GM12891 (cell line): ENCODE data around the gene FAM227A.
"Not testable (repeated sequence)": the region's sequence is repeated elsewhere in the genome, so short reads cannot be mapped to it uniquely, and the experiment has no call there.

Source experiments
- DNase-seq: peaks from one replicate; pipeline ENCODE4 v3.0.0; 2011; ENCODE audit warnings: low spot score; ENCODE audit not compliant: insufficient read length
- FAIRE-seq: peaks from 2 replicates; lab custom pipeline; 2011; peaks lifted over from hg19 to GRCh38; lab: Jason Lieb, UNC
- PAX5 ChIP-seq: IDR thresholded peaks from 2 replicates; pipeline ENCODE4 v1.6.1; 2011; ENCODE audit warnings: low read length, moderate library complexity, mild to moderate bottlenecking; ENCODE audit not compliant: insufficient read depth, severe bottlenecking
- POLR2A ChIP-seq: IDR thresholded peaks from 2 replicates; pipeline ENCODE4 v1.6.1; 2011; ENCODE audit warnings: low read depth, low read length, control low read depth
- POLR2AphosphoS5 ChIP-seq: IDR thresholded peaks from 2 replicates; pipeline ENCODE4 v1.6.1; 2011; ENCODE audit warnings: low read depth, low read length, control low read depth
- POU2F2 ChIP-seq: IDR thresholded peaks from 2 replicates; pipeline ENCODE4 v1.6.1; 2011; ENCODE audit warnings: low read depth, mild to moderate bottlenecking, control low read depth, low read length, moderate library complexity
- SPI1 ChIP-seq: IDR thresholded peaks from 2 replicates; pipeline ENCODE4 v1.6.1; 2011; ENCODE audit warnings: low read depth, low read length, control low read depth
- TAF1 ChIP-seq: IDR thresholded peaks from 2 replicates; pipeline ENCODE4 v1.6.1; 2011; ENCODE audit warnings: low read depth, low read length, control low read depth

FAM227A gene

DNA sequence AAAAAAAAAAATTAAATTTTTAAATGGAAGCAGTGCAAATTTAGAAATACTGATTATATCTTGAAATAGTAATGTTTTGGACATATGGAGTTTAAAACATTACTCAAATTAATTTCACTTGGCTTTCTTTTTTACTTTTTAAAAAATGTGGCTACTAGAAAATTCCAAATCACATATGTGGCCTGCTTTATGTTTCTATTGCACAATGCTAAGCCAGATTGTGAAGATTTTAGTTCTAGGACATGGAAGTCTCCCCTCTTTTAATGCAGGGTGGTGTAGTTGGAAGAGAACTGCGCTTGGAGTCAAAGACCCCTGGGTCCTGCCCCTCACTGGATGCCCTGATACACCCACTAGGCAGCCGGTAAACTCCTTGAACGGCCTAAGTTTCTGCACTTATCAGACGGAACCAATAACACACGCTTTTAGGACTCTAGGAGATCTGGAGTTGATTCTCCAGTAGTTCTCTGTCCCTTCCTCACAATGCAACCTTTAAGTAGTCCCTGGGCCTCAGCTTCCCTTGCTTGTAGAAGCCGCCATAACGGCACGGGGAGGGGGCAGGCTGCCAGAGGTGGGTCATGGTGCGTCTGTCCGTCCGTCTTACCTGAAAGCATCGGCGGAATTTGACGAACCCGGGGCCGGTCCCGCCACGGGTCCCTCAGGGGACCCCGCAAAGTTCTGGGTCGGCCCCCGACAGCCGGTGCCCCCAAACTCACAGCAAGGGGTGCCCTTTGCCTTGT is 505 bp downstream of the FAM227A start:
- TF ChIP-seq PAX5, result no peak
- no peak for TF ChIP-seq POLR2AphosphoS5
- no peak for TF ChIP-seq SPI1
- TF ChIP-seq TAF1, result no peak
- no peak for TF ChIP-seq POU2F2
- no peak for TF ChIP-seq POLR2A
- no peak for DNase-seq
- no peak for FAIRE-seq

DNA sequence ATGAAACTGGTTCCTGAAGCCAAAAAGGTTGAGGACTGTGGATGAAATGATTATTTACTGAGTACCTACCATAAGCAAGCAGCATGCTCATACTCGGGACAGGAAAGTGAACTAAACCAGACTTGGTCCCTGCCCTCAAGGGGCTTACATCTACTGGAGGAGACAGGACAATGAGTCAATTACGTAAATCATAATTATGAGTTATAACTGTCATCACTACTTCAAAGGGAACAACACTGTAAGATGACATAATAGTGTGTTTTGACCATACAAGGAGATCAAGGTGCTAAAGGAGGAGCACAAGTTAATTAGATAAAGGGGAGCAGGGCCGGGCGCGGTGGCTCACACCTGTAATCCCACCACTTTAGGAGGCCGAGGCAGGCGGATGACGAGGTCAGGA is 2.5 kb downstream of the FAM227A start:
- FAIRE-seq, result no peak
- DNase-seq, result no peak
- no peak for TF ChIP-seq POU2F2

DNA sequence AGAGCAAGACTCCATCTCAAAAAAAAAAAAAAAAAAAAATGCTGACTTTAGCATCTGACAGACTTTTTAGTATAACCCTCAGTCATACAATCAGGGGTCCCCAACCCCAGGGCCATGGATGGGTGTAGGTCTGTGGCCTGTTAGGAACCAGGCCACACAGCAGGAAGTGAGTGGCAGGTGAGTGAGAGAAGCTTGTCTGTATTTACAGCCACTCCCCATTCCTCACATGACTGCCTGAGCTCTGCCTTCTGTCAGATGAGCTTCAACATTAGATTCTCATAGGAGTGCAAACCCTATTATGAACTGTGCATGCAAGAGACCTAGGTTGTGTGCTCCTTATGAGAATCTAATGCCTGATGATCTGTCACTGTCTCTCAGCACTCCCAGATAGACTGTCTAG is 3.3 kb downstream of the FAM227A start:
- no peak for TF ChIP-seq POLR2AphosphoS5
- no peak for TF ChIP-seq TAF1
- TF ChIP-seq PAX5, result no peak
- TF ChIP-seq SPI1, result no peak
- no peak for TF ChIP-seq POLR2A
- no peak for TF ChIP-seq POU2F2
- no peak for FAIRE-seq
- DNase-seq, result no peak

DNA sequence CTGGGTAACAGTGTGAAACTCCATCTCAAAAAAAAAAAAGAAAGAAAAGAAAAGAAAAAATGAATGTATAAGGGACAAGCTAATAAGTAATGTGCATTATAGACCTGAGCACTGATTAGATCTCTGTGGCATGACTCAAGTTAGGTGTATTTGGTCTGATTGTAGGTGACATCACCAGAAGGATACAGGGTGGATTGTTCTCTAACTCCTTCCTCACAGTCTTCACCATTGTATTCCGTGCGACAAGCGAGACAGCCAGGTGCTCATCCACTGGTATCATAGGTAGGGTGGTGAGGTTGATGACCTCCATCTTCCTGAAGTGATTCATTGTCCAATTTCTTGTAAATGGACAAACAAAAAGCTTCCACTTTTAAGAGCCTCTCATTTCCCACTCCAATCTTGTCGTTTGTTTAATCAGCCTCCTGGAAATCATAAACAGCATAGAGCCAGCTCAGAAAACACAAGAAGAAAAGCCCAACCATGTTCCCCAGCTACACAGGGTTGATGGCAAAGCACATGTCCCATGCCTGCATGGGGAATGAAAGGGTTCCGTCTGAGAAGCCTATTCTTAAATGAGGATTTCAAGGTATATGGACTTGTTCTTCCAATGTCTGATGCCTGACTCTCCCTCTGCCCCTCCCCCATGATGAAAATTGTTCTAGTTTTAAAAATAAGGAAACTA is 6.2 kb downstream of the FAM227A start:
- DNase-seq, result no peak
- TF ChIP-seq POLR2AphosphoS5, result no peak
- TF ChIP-seq PAX5, result no peak
- TF ChIP-seq POLR2A, result no peak
- TF ChIP-seq TAF1, result no peak
- no peak for TF ChIP-seq POU2F2
- no peak for FAIRE-seq

DNA sequence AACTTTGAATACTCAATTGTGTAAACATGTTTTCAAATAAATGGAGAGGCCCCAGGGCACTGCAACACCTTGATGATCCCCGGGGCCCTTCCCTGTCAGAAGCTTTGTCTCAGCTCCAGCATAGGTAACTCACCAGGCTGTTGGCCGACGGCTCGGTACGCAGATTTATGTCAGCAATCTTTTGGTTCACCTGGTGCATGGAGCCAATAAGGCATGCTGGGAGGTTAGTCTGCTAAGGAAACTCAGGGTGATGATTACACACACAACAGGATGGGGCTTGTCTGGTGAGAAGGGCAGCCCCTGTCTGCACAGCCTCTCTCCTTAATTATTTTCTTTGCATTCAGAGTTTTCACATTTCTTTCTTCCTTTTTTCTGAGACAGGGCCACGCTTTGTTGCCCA is 10.8 kb downstream of the FAM227A start:
- FAIRE-seq (no peak), DNase-seq (no peak)
- TF ChIP-seq POLR2A (no peak), PAX5 (no peak), TAF1 (no peak), SPI1 (no peak), POLR2AphosphoS5 (no peak), POU2F2 (no peak)

DNA sequence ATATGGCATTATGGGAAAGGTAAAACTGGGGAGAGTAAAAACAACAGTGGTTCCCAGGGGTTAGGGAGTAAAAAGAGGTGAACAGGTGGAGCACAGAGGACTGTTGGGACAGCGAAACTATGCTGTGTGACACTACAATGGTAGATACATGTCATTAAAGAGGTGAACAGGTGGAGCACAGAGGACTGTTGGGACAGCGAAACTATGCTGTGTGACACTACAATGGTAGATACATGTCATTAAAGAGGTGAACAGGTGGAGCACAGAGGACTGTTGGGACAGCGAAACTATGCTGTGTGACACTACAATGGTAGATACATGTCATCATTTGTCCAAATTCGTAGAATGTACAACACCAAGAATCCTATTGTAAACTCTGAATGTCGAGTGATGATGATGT is 11.9 kb downstream of the FAM227A start:
- not testable (repeated sequence) for FAIRE-seq, DNase-seq

DNA sequence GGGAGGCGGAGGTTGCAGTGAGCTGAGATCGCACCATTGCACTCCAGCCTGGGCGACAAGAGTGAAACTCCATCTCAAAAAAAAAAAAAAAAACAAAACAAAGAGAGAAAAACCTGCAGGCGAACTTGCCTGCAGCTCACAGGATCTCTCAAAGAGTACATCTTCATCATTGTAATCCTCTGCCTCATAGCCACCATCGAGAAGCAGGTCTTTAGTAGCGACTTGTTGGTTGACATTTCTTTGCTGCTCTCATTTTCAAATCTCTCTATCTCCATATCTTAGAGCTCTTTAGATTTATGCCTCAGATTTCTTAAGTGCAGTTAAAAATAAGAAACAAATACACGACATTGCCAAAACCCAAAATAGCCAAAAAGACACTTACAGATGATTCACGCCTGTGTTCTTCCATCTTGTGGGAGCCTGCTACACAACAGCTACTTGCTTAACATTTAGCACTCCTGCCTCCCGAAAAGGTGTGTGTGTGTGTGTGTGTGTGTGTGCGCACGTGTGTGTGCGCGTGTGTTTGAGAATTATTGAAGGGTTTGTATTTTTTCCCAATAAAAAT is 14.6 kb downstream of the FAM227A start:
- no peak for FAIRE-seq
- no peak for TF ChIP-seq PAX5
- TF ChIP-seq SPI1, result no peak
- no peak for TF ChIP-seq POLR2AphosphoS5
- TF ChIP-seq TAF1, result no peak
- TF ChIP-seq POLR2A, result no peak
- no peak for TF ChIP-seq POU2F2
- no peak for DNase-seq

DNA sequence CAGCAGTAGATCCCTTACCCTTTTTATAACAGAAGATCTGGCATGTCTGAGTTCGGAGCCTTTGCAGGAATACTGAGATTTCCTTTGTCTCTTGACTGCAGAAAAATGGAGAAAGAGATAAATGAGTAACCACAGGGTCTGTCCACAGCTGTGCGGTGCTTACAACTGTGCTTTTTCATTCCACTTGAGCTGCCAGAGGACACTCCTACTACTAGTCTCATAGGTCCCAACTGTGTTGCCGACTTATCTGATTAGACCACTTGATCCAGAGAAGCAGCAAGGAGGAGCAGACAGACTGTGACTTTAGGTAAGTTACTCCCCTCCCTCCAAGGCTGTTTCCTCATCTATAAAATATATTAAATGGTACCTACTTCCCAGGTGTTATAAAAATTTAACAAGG is 17.5 kb downstream of the FAM227A start:
- DNase-seq, result no peak
- TF ChIP-seq SPI1 (no peak), POLR2AphosphoS5 (no peak), TAF1 (no peak), POLR2A (no peak), POU2F2 (no peak), PAX5 (no peak)
- no peak for FAIRE-seq

DNA sequence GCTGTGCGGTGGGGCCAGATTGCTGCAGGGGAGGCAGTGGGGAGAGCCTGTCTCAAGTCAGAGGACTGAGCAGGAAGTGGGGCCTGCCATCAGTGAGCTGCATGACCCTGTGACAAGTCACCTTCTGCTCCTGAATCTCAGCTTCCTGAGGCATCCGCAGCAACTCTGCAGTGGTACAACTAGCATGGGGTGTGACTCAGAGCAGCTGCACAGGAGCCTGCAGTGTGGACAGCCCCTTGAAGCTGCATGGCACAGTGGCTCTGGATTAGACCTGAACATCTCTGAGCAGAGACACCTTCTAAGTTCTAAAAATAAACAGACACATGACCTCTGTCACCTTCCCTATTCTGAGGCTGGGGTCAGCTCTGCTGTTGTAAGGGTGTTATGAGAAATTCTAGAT is 18.0 kb downstream of the FAM227A start:
- DNase-seq, result no peak
- no peak for FAIRE-seq
- no peak for TF ChIP-seq PAX5
- TF ChIP-seq TAF1, result no peak
- TF ChIP-seq POLR2AphosphoS5, result no peak

DNA sequence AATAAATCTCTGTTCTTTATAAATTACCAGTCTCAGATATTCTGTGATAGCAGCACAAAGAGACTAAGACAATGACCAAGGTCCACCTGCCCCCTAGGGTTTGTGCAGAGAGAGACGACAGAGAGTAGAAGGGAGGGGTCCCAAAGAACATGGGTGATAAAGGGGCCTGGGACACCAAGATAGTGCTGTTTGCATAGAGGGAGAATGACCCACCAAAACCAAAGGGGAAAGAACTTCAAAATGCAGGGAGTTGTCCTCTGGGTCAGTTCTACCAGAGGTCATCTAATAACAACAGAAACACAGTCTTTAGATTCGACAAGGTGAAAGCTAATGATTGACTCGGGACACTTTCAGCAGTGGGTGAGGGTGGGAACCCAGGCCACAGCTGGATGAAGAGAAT is 23.7 kb downstream of the FAM227A start:
- FAIRE-seq (no peak), DNase-seq (no peak)
- no peak for TF ChIP-seq POLR2AphosphoS5
